HepG2 (cell line): ENCODE measurements around the gene RMI2. TPM values are rescaled to one million over a fixed set of nuclear protein-coding genes. Genes with fewer than 3 reads are reported as not detected.

Experiments
- ARNTL ChIP-seq: sonication (generic); formaldehyde crosslinking; IDR thresholded peaks from 2 replicates; pipeline ENCODE4 v1.4.0; 2020; ENCODE audit warnings: mild to moderate bottlenecking, missing genetic modification reagents
- MBD4 ChIP-seq: IDR thresholded peaks from 2 replicates; pipeline ENCODE4 v1.6.1; 2012; ENCODE audit warnings: low read length, inconsistent platforms, borderline replicate concordance
- MED13 ChIP-seq: sonication (generic); formaldehyde crosslinking; IDR thresholded peaks from 2 replicates; pipeline ENCODE4 v1.5.0; 2020; ENCODE audit warnings: missing genetic modification reagents
- MIXL1 ChIP-seq: IDR thresholded peaks from 2 replicates; pipeline ENCODE4 v1.6.1; 2016
- NFIB ChIP-seq: sonication (generic); formaldehyde crosslinking; IDR thresholded peaks from 2 replicates; pipeline ENCODE4 v1.9.0; 2021; ENCODE audit warnings: missing genetic modification reagents, mild to moderate bottlenecking, borderline replicate concordance
- RBAK ChIP-seq: sonication (generic); formaldehyde crosslinking; IDR thresholded peaks from 2 replicates; pipeline ENCODE4 v1.5.1; 2020; ENCODE audit warnings: mild to moderate bottlenecking, missing genetic modification reagents
- SATB2 ChIP-seq: sonication (generic); formaldehyde crosslinking; IDR thresholded peaks from 2 replicates; pipeline ENCODE4 v1.5.0; 2020; ENCODE audit warnings: missing genetic modification reagents
- SYNCRIP ChIP-seq: fragments of 200-400 bp; formaldehyde crosslinking; IDR thresholded peaks from 2 replicates; pipeline ENCODE4 v1.6.1; 2018; ENCODE audit warnings: mild to moderate bottlenecking, low read depth, low read length; ENCODE audit not compliant: insufficient read depth
- ZNF232 ChIP-seq: sonication (generic); formaldehyde crosslinking; IDR thresholded peaks from 2 replicates; pipeline ENCODE4 v1.4.0; 2020; ENCODE audit warnings: missing genetic modification reagents, borderline replicate concordance
- ZNF556 ChIP-seq: sonication (generic); formaldehyde crosslinking; IDR thresholded peaks from 2 replicates; pipeline ENCODE4 v1.4.0; 2020; ENCODE audit warnings: mild to moderate bottlenecking, missing genetic modification reagents, borderline replicate concordance
- ZNF605 ChIP-seq: sonication (generic); formaldehyde crosslinking; IDR thresholded peaks from 2 replicates; pipeline ENCODE4 v1.8.0; 2022; ENCODE audit warnings: mild to moderate bottlenecking, missing genetic modification reagents
- ZNF607 ChIP-seq: sonication (generic); formaldehyde crosslinking; IDR thresholded peaks from 2 replicates; pipeline ENCODE4 v1.5.1; 2020; ENCODE audit warnings: missing genetic modification reagents, mild to moderate bottlenecking, borderline replicate concordance
- ZSCAN25 ChIP-seq: sonication (generic); formaldehyde crosslinking; IDR thresholded peaks from 2 replicates; pipeline ENCODE4 v1.8.0; 2022; ENCODE audit warnings: mild to moderate bottlenecking, missing genetic modification reagents
- polyA plus RNA-seq, 8 experiments: library from polyadenylated mRNA; depleted of rRNA in 3 of 8; stranded (reverse) in 7 of 8; unstranded in 1 of 8; fragments of >200 nt; fragmentation: Illumina TruSeq in 4 of 8; extraction: Trizol in 4 of 8; gene quantifications; 2 replicates each; pipeline versions ENCODE4 v1.2.1 to v1.2.3, GENCODE V29; 2011 to 2016; ENCODE audit warnings: low read depth in 4 of 8, missing spikeins in 1 of 8, mixed read lengths in 1 of 8; ENCODE audit not compliant: insufficient read depth in 1 of 8
- total RNA-seq, 5 experiments: library from RNA; depleted of rRNA; stranded (reverse); fragments of >200 nt; fragmentation: Illumina TruSeq; extraction: Trizol; gene quantifications; 2 replicates each; pipeline ENCODE4 v1.2.3, GENCODE V29; 2016; ENCODE audit warnings: low read depth in 1 of 5
- TF ChIP-seq, protein P1 (sequence below): sonication (generic); formaldehyde crosslinking; IDR thresholded peaks from 2 replicates; pipeline ENCODE4 v1.4.0; 2020; ENCODE audit warnings: missing genetic modification reagents, borderline replicate concordance
- TF ChIP-seq, protein P2 (sequence below): sonication (generic); formaldehyde crosslinking; IDR thresholded peaks from 2 replicates; pipeline ENCODE4 v1.4.0; 2020; ENCODE audit warnings: low read depth, mild to moderate bottlenecking, missing genetic modification reagents
- TF ChIP-seq, protein P3 (sequence below): IDR thresholded peaks from 2 replicates; pipeline ENCODE4 v1.4.0; 2020; ENCODE audit warnings: mild to moderate bottlenecking, missing genetic modification reagents

Gene RMI2
- total and polyA plus RNA-seq, 2 of the 13 experiments (the other 11 are each of a cell fraction or from before 2014, with no cell fraction given), result 24.5 to 55.7 TPM

DNA sequence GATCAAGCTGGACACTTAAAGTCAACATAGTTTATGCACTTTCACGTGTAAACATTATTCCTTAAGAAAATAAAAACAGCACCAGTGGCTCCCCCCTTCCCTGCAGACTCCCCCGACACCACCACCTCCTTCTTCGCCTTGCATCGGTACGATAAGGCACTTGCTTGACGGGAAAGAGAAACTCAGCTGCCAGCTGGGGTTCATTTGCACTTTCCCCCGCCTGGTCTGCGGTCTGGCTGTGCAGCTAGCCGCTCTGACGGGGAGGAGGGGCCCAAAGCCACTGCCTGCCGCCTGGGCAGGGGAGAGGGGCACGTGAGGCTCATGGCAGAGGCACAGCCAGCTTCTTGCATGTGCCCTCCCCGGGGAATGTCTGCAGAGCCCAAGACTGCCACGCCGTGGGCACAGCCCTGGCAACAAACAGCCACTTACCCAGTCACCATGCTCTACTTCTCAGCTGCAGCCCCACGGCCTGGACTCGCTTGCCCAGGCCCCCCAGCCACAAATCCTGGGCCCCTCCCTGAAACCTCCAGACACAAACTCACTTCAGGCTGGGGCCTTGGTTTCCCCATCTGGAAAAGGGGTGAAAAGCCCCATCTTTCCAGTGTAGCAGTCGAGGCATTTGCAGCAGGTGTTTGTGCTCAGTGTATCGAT lies 47.6 kb upstream of the RMI2 start (continued):
- TF ChIP-seq, protein P1, sequence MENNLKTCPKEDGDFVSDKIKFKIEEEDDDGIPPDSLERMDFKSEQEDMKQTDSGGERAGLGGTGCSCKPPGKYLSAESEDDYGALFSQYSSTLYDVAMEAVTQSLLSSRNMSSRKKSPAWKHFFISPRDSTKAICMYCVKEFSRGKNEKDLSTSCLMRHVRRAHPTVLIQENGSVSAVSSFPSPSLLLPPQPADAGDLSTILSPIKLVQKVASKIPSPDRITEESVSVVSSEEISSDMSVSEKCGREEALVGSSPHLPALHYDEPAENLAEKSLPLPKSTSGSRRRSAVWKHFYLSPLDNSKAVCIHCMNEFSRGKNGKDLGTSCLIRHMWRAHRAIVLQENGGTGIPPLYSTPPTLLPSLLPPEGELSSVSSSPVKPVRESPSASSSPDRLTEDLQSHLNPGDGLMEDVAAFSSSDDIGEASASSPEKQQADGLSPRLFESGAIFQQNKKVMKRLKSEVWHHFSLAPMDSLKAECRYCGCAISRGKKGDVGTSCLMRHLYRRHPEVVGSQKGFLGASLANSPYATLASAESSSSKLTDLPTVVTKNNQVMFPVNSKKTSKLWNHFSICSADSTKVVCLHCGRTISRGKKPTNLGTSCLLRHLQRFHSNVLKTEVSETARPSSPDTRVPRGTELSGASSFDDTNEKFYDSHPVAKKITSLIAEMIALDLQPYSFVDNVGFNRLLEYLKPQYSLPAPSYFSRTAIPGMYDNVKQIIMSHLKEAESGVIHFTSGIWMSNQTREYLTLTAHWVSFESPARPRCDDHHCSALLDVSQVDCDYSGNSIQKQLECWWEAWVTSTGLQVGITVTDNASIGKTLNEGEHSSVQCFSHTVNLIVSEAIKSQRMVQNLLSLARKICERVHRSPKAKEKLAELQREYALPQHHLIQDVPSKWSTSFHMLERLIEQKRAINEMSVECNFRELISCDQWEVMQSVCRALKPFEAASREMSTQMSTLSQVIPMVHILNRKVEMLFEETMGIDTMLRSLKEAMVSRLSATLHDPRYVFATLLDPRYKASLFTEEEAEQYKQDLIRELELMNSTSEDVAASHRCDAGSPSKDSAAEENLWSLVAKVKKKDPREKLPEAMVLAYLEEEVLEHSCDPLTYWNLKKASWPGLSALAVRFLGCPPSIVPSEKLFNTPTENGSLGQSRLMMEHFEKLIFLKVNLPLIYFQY (CRISPR knock-in tag), result no peak
- no peak for TF ChIP-seq MIXL1 (CRISPR knock-in tag)
- TF ChIP-seq SATB2, result no peak
- TF ChIP-seq MED13, result peak; percentile 81; the same call in 1 of the 2 replicates
- TF ChIP-seq RBAK (CRISPR knock-in tag), result peak; percentile 67
- TF ChIP-seq SYNCRIP, result no peak
- peak; percentile 84 for TF ChIP-seq ZSCAN25 (CRISPR knock-in tag)
- peak; percentile 29; the same call in 1 of the 2 replicates for TF ChIP-seq ARNTL (CRISPR knock-in tag)
- TF ChIP-seq, protein P2, sequence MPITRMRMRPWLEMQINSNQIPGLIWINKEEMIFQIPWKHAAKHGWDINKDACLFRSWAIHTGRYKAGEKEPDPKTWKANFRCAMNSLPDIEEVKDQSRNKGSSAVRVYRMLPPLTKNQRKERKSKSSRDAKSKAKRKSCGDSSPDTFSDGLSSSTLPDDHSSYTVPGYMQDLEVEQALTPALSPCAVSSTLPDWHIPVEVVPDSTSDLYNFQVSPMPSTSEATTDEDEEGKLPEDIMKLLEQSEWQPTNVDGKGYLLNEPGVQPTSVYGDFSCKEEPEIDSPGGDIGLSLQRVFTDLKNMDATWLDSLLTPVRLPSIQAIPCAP (CRISPR knock-in tag), result no peak
- no peak; the same call in none of the 2 replicates for TF ChIP-seq ZNF556 (CRISPR knock-in tag)
- TF ChIP-seq, protein P3, sequence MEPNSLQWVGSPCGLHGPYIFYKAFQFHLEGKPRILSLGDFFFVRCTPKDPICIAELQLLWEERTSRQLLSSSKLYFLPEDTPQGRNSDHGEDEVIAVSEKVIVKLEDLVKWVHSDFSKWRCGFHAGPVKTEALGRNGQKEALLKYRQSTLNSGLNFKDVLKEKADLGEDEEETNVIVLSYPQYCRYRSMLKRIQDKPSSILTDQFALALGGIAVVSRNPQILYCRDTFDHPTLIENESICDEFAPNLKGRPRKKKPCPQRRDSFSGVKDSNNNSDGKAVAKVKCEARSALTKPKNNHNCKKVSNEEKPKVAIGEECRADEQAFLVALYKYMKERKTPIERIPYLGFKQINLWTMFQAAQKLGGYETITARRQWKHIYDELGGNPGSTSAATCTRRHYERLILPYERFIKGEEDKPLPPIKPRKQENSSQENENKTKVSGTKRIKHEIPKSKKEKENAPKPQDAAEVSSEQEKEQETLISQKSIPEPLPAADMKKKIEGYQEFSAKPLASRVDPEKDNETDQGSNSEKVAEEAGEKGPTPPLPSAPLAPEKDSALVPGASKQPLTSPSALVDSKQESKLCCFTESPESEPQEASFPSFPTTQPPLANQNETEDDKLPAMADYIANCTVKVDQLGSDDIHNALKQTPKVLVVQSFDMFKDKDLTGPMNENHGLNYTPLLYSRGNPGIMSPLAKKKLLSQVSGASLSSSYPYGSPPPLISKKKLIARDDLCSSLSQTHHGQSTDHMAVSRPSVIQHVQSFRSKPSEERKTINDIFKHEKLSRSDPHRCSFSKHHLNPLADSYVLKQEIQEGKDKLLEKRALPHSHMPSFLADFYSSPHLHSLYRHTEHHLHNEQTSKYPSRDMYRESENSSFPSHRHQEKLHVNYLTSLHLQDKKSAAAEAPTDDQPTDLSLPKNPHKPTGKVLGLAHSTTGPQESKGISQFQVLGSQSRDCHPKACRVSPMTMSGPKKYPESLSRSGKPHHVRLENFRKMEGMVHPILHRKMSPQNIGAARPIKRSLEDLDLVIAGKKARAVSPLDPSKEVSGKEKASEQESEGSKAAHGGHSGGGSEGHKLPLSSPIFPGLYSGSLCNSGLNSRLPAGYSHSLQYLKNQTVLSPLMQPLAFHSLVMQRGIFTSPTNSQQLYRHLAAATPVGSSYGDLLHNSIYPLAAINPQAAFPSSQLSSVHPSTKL, result peak; percentile 75
- TF ChIP-seq ZNF232, result 0 out of 2 replicates have a peak, but pooled peaks have one; percentile 67
- TF ChIP-seq ZNF605, result peak; percentile 80
- no peak for TF ChIP-seq MBD4
- no peak for TF ChIP-seq NFIB (CRISPR knock-in tag)
- peak; percentile 23 for TF ChIP-seq ZNF607 (CRISPR knock-in tag)
